SK-N-SH (cell line): ENCODE results near the gene MAP4K4. TPM values are rescaled to one million over a fixed set of nuclear protein-coding genes. Genes with fewer than 3 reads are reported as not detected.

Source experiments
- CTCF ChIA-PET: fragments of 300-600, 350-600 bp; formaldehyde crosslinking; extraction: SDS; loops from one replicate; lab custom pipeline; 2021; lab: Yijun Ruan, JAX
- POLR2A ChIA-PET: fragments of 350-600 bp; sonication (Branson Sonifier 250); formaldehyde crosslinking; extraction: SDS; loops from one replicate; lab custom pipeline; 2020; ENCODE audit warnings: antibody characterized with exemption, inconsistent platforms; lab: Yijun Ruan, JAX
- DNase-seq: peaks from one replicate; pipeline ENCODE4 v3.0.0; 2012
- H2AFZ ChIP-seq: fragments of 200-600 bp; sonication (generic); 2 replicates; pipeline ENCODE4 v1.8.1; 2016; ENCODE audit warnings: antibody characterized with exemption, mild to moderate bottlenecking, low read depth
- H3F3A ChIP-seq: fragments of 200-600 bp; sonication (generic); replicated peaks from 2 replicates; pipeline ENCODE3; 2016; ENCODE audit warnings: antibody characterized with exemption, mild to moderate bottlenecking; ENCODE audit not compliant: insufficient read depth
- H3K27ac ChIP-seq, 2 experiments: fragments of 200-500 bp in 1 of 2; fragments of 200-600 bp in 1 of 2; sonication (Bioruptor generic) in 1 of 2; sonication (generic), shearing (Covaris generic) in 1 of 2; 2 replicates each; pipeline versions ENCODE4 v1.5.1 to v1.6.1; 2014 to 2016; ENCODE audit warnings: low read depth in 2 of 2, inconsistent platforms in 1 of 2, low read length in 1 of 2, mild to moderate bottlenecking in 1 of 2, mixed read lengths in 1 of 2
- H3K27me3 ChIP-seq: fragments of 200-600 bp; sonication (generic), shearing (Covaris generic); 2 replicates; pipeline ENCODE4 v1.6.1; 2016; ENCODE audit warnings: mixed run types; ENCODE audit not compliant: insufficient read depth
- H3K36me3 ChIP-seq, 2 experiments: fragments of 200-500 bp in 1 of 2; fragments of 200-600 bp in 1 of 2; sonication (Bioruptor generic) in 1 of 2; sonication (generic) in 1 of 2; replicated peaks in 1 of 2; 2 replicates each; pipeline versions ENCODE3 to v1.5.1; 2014 to 2016; ENCODE audit warnings: low read length in 1 of 2, mild to moderate bottlenecking in 1 of 2; ENCODE audit not compliant: insufficient read depth in 2 of 2, control insufficient read depth in 1 of 2
- H3K4me1 ChIP-seq, 2 experiments: fragments of 200-500 bp in 1 of 2; fragments of 200-600 bp in 1 of 2; sonication (Bioruptor generic) in 1 of 2; sonication (generic), shearing (Covaris generic) in 1 of 2; 2 replicates each; pipeline versions ENCODE4 v1.5.1 to v1.6.1; 2014 to 2016; ENCODE audit warnings: low read depth in 1 of 2, low read length in 1 of 2, mixed run types in 1 of 2; ENCODE audit not compliant: insufficient read depth in 2 of 2, control insufficient read depth in 1 of 2
- H3K4me2 ChIP-seq: fragments of 200-600 bp; sonication (generic), shearing (Covaris generic); 2 replicates; pipeline ENCODE4 v1.6.1; 2017; ENCODE audit warnings: mixed run types
- H3K4me3 ChIP-seq, 2 experiments: fragments of 200-500 bp in 1 of 2; fragments of 200-600 bp in 1 of 2; sonication (Bioruptor generic) in 1 of 2; sonication (generic), shearing (Covaris generic) in 1 of 2; 2 replicates each; pipeline versions ENCODE4 v1.5.1 to v1.8.1; 2014 to 2016; ENCODE audit warnings: low read depth in 2 of 2, inconsistent platforms in 1 of 2, low read length in 1 of 2, mild to moderate bottlenecking in 1 of 2, mixed read lengths in 1 of 2, moderate library complexity in 1 of 2
- H3K79me2 ChIP-seq: fragments of 200-600 bp; sonication (generic); 2 replicates; pipeline ENCODE4 v1.8.1; 2017; ENCODE audit warnings: mild to moderate bottlenecking; ENCODE audit not compliant: insufficient read depth
- H3K9ac ChIP-seq: fragments of 200-600 bp; sonication (generic); 2 replicates; pipeline ENCODE4 v1.6.1; 2017; ENCODE audit warnings: mixed run types
- H3K9me2 ChIP-seq: fragments of 200-600 bp; sonication (generic); 2 replicates; pipeline ENCODE4 v1.6.1; 2017; ENCODE audit warnings: mixed run types
- H3K9me3 ChIP-seq: fragments of 200-600 bp; sonication (generic); 2 replicates; pipeline ENCODE4 v1.6.1; 2017; ENCODE audit warnings: mixed run types, mild to moderate bottlenecking, moderate library complexity
- H4K20me1 ChIP-seq: fragments of 200-600 bp; sonication (generic); 2 replicates; pipeline ENCODE4 v1.6.1; 2017; ENCODE audit warnings: mild to moderate bottlenecking, mixed run types; ENCODE audit not compliant: insufficient read depth
- CHD2 ChIP-seq: fragments of 150-350 bp; IDR thresholded peaks from 2 replicates; pipeline ENCODE4 v1.6.1; 2018; ENCODE audit warnings: low read length; ENCODE audit not compliant: partially characterized antibody
- ELF1 ChIP-seq: IDR thresholded peaks from 2 replicates; pipeline ENCODE4 v1.4.0; 2012
- EZH2phosphoT487 ChIP-seq: fragments of 200-600 bp; sonication (generic); IDR thresholded peaks from 2 replicates; pipeline ENCODE4 v1.6.1; 2017; ENCODE audit warnings: low read depth, mixed run types, mild to moderate bottlenecking, antibody characterized with exemption, moderate library complexity, borderline replicate concordance
- FOSL2 ChIP-seq: IDR thresholded peaks from 2 replicates; pipeline ENCODE4 v1.4.0; 2012; ENCODE audit warnings: low read depth, mild to moderate bottlenecking, moderate library complexity, borderline replicate concordance
- FOXM1 ChIP-seq: IDR thresholded peaks from 2 replicates; pipeline ENCODE4 v1.4.0; 2012; ENCODE audit warnings: low read depth, mild to moderate bottlenecking
- GATA2 ChIP-seq: sonication (generic); formaldehyde crosslinking; IDR thresholded peaks from 2 replicates; pipeline ENCODE4 v1.5.0; 2020; ENCODE audit warnings: mild to moderate bottlenecking, missing genetic modification reagents
- JUND ChIP-seq: IDR thresholded peaks from 2 replicates; pipeline ENCODE4 v1.4.0; 2012
- MXI1 ChIP-seq: IDR thresholded peaks from 2 replicates; pipeline ENCODE4 v1.6.1; 2012; ENCODE audit warnings: mild to moderate bottlenecking, low read depth, low read length, improper control_type of control experiment
- NFIC ChIP-seq: IDR thresholded peaks from 2 replicates; pipeline ENCODE4 v1.4.0; 2012; ENCODE audit warnings: borderline replicate concordance
- NRF1 ChIP-seq: IDR thresholded peaks from 2 replicates; pipeline ENCODE4 v1.6.1; 2012; ENCODE audit warnings: low read depth, mild to moderate bottlenecking, low read length
- POLR2AphosphoS5 ChIP-seq: IDR thresholded peaks from 2 replicates; pipeline ENCODE4 v1.6.1; 2012; ENCODE audit warnings: low read depth, low read length
- RAD21 ChIP-seq: IDR thresholded peaks from 2 replicates; pipeline ENCODE4 v1.6.1; 2012; ENCODE audit warnings: mild to moderate bottlenecking, low read length
- RCOR1 ChIP-seq: fragments of 150-350 bp; IDR thresholded peaks from 2 replicates; pipeline ENCODE4 v1.6.1; 2017; ENCODE audit warnings: antibody characterized with exemption, low read length
- RFX5 ChIP-seq: IDR thresholded peaks from 2 replicates; pipeline ENCODE4 v1.6.1; 2012; ENCODE audit warnings: mild to moderate bottlenecking, improper control_type of control experiment, low read length
- SIN3A ChIP-seq: IDR thresholded peaks from 2 replicates; pipeline ENCODE4 v1.6.1; 2012; ENCODE audit warnings: low read depth, mild to moderate bottlenecking, low read length, moderate library complexity, borderline replicate concordance
- TCF12 ChIP-seq: IDR thresholded peaks from 2 replicates; pipeline ENCODE4 v1.4.0; 2012
- TEAD4 ChIP-seq: IDR thresholded peaks from 2 replicates; pipeline ENCODE4 v1.4.0; 2012; ENCODE audit warnings: mild to moderate bottlenecking, borderline replicate concordance; ENCODE audit not compliant: insufficient read depth
- YY1 ChIP-seq: IDR thresholded peaks from 2 replicates; pipeline ENCODE4 v1.4.0; 2012; ENCODE audit warnings: low read depth, mild to moderate bottlenecking
- WGBS: methylation state at CpG from one replicate; pipeline ENCODE4 v1.1.6; 2017; ENCODE audit warnings: low lambda C conversion rate; 5-methylcytosine and 5-hydroxymethylcytosine counted together
- polyA plus RNA-seq, 3 experiments: library from polyadenylated mRNA; depleted of rRNA; stranded (reverse); fragments of >200 nt; gene quantifications; 2 replicates each; pipeline ENCODE4 v1.2.3, GENCODE V29; 2012
- TF ChIP-seq, protein P1 (sequence below): IDR thresholded peaks from 2 replicates; pipeline ENCODE4 v1.6.1; 2012; ENCODE audit warnings: mild to moderate bottlenecking, low read depth, low read length, moderate library complexity
- TF ChIP-seq, protein P2 (sequence below): IDR thresholded peaks from 2 replicates; pipeline ENCODE4 v1.4.0; 2012; ENCODE audit warnings: low read depth

Gene MAP4K4
- polyA plus RNA-seq, 1 of the 3 experiments (the other 2 are of a cell fraction), result 72.9 TPM

DNA sequence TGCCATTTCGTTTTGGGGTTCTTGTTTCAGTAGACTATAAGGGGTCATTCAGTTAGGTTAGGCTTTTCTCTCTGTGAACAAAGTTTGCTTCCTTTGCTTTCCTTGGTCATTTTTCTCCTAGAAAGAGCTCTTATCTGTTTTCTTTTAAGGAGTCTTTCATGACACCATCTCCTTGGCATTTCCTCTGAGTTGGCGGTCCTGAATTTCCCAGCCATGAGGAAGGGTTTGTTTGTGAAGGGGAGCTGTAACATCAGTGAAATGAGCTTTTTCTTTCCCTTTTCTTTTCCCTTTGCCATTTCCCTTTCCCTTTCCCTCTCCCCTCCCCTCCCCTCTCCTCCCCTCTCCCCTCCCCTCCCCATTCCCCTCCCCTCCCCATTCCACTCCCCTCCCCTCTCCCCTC, 61.7 kb downstream of the MAP4K4 start (continued):
- TF ChIP-seq EZH2phosphoT487 (no peak), POLR2AphosphoS5 (peak; percentile 41; the same call in 1 of the 2 replicates), YY1 (no peak; the same call in 1 of the 2 replicates), RAD21 (no peak), ELF1 (no peak), NFIC (peak; percentile 38; the same call in 1 of the 2 replicates), FOXM1 (no peak), SIN3A (peak; percentile 61; the same call in 1 of the 2 replicates), MXI1 (no peak)

DNA sequence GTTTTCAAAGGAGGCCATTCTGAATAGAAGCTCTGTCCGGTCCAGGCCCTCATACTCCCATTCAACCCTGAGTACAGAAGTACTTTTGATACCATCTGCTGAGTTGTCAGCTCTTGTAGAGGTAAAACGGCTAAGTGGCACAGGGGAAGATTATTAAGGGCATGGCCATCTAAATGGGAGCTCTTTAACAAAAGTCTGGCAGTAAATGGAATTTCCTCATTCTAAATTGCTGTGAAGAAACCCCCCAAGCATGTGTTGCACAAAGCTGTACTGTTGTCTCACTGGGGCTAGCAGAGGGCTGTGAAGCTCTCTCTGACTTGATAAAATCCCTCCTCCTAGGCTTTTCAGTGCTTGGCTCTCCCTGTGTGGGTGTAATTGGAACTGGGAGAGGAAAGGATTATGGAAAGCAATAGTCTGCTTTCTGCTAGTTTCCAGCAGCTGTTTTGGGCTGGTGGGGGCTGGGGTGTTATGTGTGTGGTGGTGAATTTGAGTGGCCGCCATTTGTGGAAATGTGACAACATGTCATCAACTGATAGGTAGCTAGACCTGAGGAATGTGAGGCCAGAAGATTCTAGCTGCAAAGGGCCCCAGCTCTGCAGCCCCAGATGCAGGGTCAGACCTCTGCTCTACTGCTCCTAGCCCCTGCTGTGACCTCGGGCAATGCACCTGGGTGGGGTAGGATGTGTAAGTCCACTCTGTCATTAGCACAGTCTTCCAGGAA, 65.1 kb downstream of the MAP4K4 start:
- no peak overlapping the region for H3K4me3 ChIP-seq
- H3K27ac ChIP-seq, result peak overlapping the region; percentile 21 to 25; a peak in 2 of 4 replicates

More for the DNA sequence above, 65.1 kb downstream of the MAP4K4 start:
- ChIA-PET CTCF (interaction anchor here (2.0 kb wide), 1 partner anchor 9 kb away, joined by 8 read pairs; no protein-coding TSS in a partner anchor), POLR2A (interaction anchor here (0.5 to 1.0 kb wide), 2 partner anchors 9 to 21 kb away, joined by 4 read pairs; no protein-coding TSS in a partner anchor)
- Histone ChIP-seq H3K9me3 (no peaks in the 10 kb centered on the region), H2AFZ (no peak overlapping the region), H3K4me2 (peak overlapping the region; percentile 33; the same call in 1 of the 2 replicates), H3K9ac (no peak overlapping the region), H3K27me3 (no peaks in the 10 kb centered on the region), H3K9me2 (no peaks in the 10 kb centered on the region), H3K4me1 (peaks cover 23 to 56% of the 10 kb centered on the region in 2 experiments)
- 59% methylated on average over 4 of the region's 4 CpGs for WGBS
- DNase-seq, result no peak
- no peak for TF ChIP-seq TEAD4
- TF ChIP-seq GATA2, result no peak
- no peak for TF ChIP-seq FOSL2
- TF ChIP-seq RAD21, result no peak
- TF ChIP-seq FOXM1, result no peak
- no peak for TF ChIP-seq NRF1
- TF ChIP-seq TCF12, result no peak
- TF ChIP-seq JUND, result no peak
- TF ChIP-seq, protein P1, sequence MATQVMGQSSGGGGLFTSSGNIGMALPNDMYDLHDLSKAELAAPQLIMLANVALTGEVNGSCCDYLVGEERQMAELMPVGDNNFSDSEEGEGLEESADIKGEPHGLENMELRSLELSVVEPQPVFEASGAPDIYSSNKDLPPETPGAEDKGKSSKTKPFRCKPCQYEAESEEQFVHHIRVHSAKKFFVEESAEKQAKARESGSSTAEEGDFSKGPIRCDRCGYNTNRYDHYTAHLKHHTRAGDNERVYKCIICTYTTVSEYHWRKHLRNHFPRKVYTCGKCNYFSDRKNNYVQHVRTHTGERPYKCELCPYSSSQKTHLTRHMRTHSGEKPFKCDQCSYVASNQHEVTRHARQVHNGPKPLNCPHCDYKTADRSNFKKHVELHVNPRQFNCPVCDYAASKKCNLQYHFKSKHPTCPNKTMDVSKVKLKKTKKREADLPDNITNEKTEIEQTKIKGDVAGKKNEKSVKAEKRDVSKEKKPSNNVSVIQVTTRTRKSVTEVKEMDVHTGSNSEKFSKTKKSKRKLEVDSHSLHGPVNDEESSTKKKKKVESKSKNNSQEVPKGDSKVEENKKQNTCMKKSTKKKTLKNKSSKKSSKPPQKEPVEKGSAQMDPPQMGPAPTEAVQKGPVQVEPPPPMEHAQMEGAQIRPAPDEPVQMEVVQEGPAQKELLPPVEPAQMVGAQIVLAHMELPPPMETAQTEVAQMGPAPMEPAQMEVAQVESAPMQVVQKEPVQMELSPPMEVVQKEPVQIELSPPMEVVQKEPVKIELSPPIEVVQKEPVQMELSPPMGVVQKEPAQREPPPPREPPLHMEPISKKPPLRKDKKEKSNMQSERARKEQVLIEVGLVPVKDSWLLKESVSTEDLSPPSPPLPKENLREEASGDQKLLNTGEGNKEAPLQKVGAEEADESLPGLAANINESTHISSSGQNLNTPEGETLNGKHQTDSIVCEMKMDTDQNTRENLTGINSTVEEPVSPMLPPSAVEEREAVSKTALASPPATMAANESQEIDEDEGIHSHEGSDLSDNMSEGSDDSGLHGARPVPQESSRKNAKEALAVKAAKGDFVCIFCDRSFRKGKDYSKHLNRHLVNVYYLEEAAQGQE, result no peak
- TF ChIP-seq RCOR1, result no peak
- no peak for TF ChIP-seq CHD2
- no peak for TF ChIP-seq RFX5
- TF ChIP-seq, protein P2, sequence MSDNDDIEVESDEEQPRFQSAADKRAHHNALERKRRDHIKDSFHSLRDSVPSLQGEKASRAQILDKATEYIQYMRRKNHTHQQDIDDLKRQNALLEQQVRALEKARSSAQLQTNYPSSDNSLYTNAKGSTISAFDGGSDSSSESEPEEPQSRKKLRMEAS, result no peak
- TF ChIP-seq, all 33 proteins: peak for 0
- Histone ChIP-seq H3K79me2 (peaks cover 93% of the 10 kb centered on the region), H3F3A (peaks cover 27% of the 10 kb centered on the region), H4K20me1 (peaks cover 56% of the 10 kb centered on the region), H3K36me3 (no peaks in the 10 kb centered on the region)
